Astrocyte of the hippocampus (primary cell): ENCODE measurements around the gene NOL4L.

Experiments
- DNase-seq: peaks from one replicate; pipeline ENCODE4 v3.0.0; 2011; ENCODE audit warnings: low read depth, low spot score

NOL4L gene

GRCh38 chr20:32523613-32524213 is 61.4 kb downstream of the NOL4L start:
- no peak for DNase-seq

- no peak for DNase-seq
Observed at GRCh38 chr20:32522776-32523612, 62.1 kb downstream of the NOL4L start.

DNA sequence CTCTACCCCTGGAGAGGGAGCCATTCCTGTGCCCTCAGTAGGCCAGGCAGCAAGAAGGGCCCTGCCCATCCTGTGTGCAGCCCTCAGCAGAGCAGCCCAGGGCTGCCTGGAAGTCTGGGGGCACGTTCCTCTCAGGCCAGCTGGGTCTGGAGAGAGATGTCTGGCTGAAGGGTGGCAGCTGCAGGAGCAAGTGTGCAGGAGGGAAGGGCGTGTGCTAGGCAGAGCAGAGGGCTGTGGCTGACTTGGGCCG is 62.7 kb downstream of the NOL4L start:
- no peak for DNase-seq

DNA sequence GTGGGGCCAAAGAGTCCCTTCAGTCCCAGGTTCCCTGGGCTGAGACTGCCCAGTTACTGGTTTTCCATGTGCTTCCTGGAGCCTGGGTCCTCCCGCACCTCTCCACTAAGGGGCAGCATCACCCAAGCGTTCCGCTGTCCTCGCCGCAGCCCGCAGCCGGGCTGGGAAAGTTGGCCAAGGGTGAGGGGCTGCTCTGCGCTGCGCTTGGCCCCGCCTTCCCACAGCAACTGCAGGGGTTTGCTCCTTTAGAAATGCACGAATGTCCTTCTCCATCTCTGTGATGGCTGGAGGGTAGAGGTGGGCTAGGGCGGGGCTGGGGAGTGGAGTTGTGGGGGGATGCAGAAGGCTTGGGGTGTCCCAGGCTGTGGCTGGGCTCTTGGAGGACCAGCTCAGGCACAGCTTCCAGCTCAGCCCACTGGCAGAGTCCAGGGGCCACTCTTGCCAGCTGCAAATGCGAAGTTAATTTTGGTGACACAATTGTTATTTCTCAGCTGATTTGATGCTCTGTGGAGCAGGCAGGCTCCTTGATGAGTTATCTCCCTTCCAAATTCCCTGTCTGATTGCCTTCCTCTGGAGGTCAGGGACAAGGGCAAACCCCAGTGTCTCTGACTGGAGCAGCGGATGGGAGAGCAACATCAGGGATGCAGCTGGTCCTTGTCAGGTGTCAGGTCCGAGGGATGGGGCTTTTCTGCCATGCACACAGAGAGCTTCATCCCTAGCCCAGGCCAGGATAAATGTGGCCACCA is 63.2 kb downstream of the NOL4L start:
- peak; percentile 84 for DNase-seq

GRCh38 chr20:32520927-32521203 is 64.3 kb downstream of the NOL4L start:
- no peak for DNase-seq

DNA sequence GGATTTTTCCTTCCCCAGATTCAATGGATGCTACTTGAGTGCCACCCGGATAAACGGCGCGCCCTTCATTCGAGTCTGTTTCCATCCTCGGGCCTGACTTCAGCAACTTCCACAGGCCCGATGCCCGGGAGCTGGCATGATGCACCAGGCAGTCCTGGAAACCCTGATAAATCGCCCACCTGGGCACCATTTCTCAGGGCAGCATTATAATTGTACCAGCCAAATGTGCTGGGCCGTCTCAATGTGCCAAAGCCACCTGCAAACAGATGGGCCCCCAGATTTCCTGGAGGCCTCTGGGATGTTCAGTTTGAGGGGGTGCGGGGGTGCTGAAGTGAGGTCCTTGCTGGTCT is 65.8 kb downstream of the NOL4L start:
- no peak for DNase-seq

DNA sequence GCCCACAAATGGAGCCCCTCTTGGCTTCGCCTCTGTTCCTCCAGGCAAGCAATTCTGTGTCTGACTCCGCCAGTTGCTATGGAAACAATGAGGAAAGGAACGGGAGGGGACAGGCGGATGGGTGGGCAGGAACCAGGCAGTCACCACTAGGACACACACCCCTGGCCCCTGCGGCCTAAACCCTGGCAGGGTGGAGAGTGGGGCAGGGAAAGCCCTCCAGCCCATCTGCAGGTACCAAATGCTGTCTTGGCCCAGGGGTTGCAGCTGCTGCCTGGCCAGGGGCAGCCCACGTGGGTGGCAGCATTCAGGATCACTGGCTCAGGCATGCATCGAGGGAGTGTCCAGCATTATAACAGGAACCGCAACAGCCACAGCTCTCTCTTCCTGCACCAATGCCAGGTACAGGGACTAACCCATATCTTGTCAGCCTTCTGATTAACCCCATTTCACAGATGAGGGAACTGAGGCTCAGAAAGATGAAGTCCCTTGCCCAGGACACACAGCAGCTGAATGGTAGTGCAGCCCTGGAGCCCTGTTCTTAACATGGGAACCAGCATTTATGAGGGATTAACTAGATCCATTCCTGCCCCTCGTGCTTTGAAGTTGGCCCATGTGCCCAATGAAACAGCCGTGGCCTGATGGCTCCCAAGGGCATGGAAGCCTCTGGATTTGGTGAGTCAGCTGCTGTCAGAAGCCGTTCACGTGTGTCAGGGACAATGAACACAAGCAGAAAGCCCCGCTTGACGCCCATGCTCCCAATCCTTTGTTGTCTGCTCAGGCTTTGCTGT is 66.3 kb downstream of the NOL4L start:
- DNase-seq: no peak

DNA sequence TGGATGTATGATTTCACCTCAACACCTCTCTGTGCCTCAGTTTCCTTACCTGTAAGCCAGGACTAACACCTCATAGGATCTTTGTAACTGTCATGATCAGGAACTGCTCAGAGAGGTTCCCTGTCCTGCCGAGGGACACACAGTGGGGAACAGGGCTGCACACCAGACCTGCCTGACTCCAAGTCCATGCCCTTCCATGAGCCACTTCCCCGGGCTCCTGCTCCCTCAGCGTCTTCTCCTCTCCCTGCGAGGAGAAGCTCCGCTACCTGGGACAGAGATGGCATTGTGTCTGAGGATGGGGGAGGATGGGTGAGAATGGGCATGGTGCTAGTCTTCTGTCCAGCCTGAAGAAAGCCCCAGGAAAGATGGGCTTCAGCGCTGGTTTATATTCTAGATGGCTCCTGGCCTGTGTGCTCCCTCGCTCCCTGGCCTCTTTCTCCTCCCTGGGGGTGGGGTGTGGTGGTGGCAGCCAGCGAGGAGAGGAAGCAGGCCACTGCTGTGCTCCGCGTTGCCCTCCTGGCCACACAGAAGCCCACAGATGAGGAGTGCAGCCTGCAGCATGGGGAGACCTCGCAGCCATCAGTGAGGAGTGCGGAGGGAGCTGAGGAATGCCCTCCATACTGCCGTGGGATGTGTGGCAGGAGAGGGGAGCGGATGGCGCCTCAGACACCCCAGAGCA is 67.1 kb downstream of the NOL4L start:
- no peak for DNase-seq

- DNase-seq: no peak
Observed at GRCh38 chr20:32517518-32517873, 67.6 kb downstream of the NOL4L start.

- DNase-seq: no peak
Observed at GRCh38 chr20:32516583-32517517, 68.3 kb downstream of the NOL4L start.

GRCh38 chr20:32515631-32516101 is 69.5 kb downstream of the NOL4L start:
- no peak for DNase-seq

DNA sequence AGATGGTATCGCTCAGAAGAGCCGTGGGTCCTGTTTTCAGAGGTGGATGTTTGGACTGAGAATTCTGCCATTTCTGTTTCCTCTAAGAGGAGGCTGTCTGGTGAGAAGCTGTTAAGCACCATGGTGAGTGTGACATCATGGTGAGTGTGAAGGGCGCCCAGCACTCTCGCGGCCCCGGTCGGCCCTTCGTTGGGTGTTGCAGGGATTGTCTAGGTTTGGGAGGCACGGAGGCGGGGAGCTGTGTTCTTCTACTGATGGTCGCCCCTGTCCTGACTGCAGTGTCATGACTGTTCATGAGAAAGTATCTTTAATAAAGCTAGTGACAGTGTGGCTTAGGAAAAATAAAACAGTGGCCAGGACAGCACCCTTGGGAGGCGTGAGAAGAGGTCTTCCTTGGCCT is 70.4 kb downstream of the NOL4L start:
- no peak for DNase-seq

DNA sequence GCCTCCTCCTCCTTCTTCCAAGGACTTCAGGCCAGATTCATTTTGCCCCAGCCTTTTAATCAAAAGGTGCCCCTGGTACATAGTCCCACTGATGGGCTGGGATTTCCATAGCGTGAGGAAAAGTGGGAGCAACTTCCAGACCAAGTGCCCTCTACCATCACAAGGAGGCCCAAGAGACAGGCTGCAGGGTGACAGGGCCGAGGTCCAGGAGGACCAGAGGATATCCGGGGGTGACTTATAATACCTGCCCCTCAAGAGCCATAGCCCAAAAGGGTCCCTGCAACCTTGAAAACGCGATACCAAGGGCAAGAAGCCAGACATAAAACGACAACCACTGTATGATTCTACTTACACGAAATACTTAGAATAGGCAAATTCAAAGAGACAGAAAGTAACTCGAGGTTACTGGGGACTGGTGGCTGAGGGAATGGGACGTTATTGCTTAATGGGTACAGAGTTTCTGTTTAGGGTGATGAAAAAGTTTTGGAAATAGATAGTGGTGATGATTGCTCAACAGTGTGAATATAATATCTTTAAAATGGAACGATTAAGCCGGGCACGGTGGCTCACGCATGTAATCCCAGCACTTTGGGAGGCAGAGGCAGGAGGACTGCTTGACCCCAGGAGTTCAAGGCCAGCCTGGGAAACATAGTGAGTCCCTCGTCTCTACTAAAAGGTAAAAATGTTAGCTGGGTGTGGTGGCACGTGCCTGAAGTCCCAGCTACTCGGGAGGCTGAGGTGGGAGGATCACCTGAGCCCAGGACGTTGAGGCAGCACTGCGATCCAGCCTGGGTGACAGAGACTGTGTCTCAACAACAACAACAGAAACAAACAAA is 71.9 kb downstream of the NOL4L start:
- no peak for DNase-seq

- no peak for DNase-seq
Observed at GRCh38 chr20:32512047-32512385, 73.1 kb downstream of the NOL4L start.

DNA sequence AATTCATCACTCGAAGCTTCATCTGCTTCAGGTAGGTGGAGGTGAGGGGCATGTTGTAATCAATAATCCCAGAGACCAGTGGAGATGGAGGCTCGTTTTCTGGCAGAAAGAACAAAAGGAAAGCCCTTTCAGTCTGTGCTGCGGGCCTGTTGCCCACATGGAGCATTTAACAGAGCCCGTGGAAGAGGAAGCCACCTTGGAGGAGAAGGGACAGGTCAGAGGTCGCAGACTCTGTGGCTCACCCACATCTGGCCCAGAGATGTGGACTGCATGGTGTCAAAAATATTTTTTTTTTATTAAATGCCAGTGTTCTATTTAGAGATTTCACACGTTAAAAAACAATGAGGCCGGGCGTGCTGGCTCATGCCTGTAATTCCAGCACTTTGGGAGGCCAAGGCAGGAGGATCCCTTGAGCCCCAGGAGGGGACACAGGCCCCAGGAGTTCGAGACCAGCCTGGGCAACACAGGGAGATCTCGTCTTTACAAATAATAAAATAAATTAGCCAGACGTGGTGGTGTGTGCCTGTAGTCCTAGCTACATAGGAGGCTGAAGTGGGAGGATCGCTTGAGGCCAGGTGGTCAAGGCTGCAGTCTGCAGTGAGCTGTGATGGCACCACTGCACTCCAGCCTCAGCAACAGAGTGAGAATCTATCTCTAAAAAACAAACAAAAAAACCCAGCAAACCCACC is 73.6 kb downstream of the NOL4L start:
- DNase-seq: no peak

GRCh38 chr20:32510601-32511357 is 74.4 kb downstream of the NOL4L start:
- peak; percentile 33 for DNase-seq

GRCh38 chr20:32510120-32510600 is 75.0 kb downstream of the NOL4L start:
- no peak for DNase-seq

- no peak for DNase-seq
Observed at GRCh38 chr20:32509639-32510066, 75.5 kb downstream of the NOL4L start.

- DNase-seq: no peak
Observed at GRCh38 chr20:32508775-32509119, 76.4 kb downstream of the NOL4L start.
